ENCODE measurements around the gene ASB18.

Gene ASB18

GRCh38 chr2:236259371-236259770 lies 4.8 kb downstream of the ASB18 start:
- peaks cover 19% of the 10 kb centered on the region for H3K27me3 Mint-ChIP-seq
- H3K4me1 Mint-ChIP-seq, result no peaks in the 10 kb centered on the region
- no peak overlapping the region for H3K4me3 Mint-ChIP-seq
- no peaks in the 10 kb centered on the region for H3K36me3 Mint-ChIP-seq
- peaks cover 16% of the 10 kb centered on the region for H3K9me3 Mint-ChIP-seq
- ATAC-seq, result no peak
- no peak overlapping the region for H3K27ac Mint-ChIP-seq

- Mint-ChIP-seq H3K4me1 (no peaks in the 10 kb centered on the region), H3K27me3 (peaks cover 19% of the 10 kb centered on the region), H3K9me3 (peaks cover 12% of the 10 kb centered on the region), H3K36me3 (no peaks in the 10 kb centered on the region), H3K27ac (no peak overlapping the region), H3K4me3 (no peak overlapping the region)
- ATAC-seq, result no peak
Observed at GRCh38 chr2:236257575-236257974, 6.6 kb downstream of the ASB18 start.

GRCh38 chr2:236257136-236257535 lies 7.1 kb downstream of the ASB18 start:
- Mint-ChIP-seq H3K27ac (no peak overlapping the region), H3K27me3 (peaks cover 19% of the 10 kb centered on the region), H3K4me3 (no peak overlapping the region), H3K36me3 (no peaks in the 10 kb centered on the region), H3K4me1 (no peaks in the 10 kb centered on the region), H3K9me3 (peaks cover 11% of the 10 kb centered on the region)
- ATAC-seq, result no peak

GRCh38 chr2:236256366-236256985 lies 7.7 kb downstream of the ASB18 start:
- H3K27me3 Mint-ChIP-seq, result peaks cover 19% of the 10 kb centered on the region
- no peak overlapping the region for H3K27ac Mint-ChIP-seq
- peaks cover 6% of the 10 kb centered on the region for H3K9me3 Mint-ChIP-seq
- ATAC-seq, result no peak
- H3K4me1 Mint-ChIP-seq, result no peaks in the 10 kb centered on the region
- H3K36me3 Mint-ChIP-seq, result no peaks in the 10 kb centered on the region
- no peak overlapping the region for H3K4me3 Mint-ChIP-seq

GRCh38 chr2:236254674-236255073 lies 9.5 kb downstream of the ASB18 start:
- H3K9me3 Mint-ChIP-seq, result peaks cover 2% of the 10 kb centered on the region
- H3K27me3 Mint-ChIP-seq, result peaks cover 8% of the 10 kb centered on the region
- H3K4me1 Mint-ChIP-seq, result no peaks in the 10 kb centered on the region
- no peaks in the 10 kb centered on the region for H3K36me3 Mint-ChIP-seq
- no peak for ATAC-seq
- no peak overlapping the region for H3K4me3 Mint-ChIP-seq
- H3K27ac Mint-ChIP-seq, result no peak overlapping the region

- Mint-ChIP-seq H3K4me3 (no peak overlapping the region), H3K9me3 (peaks cover 2% of the 10 kb centered on the region), H3K36me3 (no peaks in the 10 kb centered on the region), H3K27me3 (peaks cover 1% of the 10 kb centered on the region), H3K27ac (no peak overlapping the region), H3K4me1 (no peaks in the 10 kb centered on the region)
- no peak for ATAC-seq
Observed at GRCh38 chr2:236254001-236254400, 10.2 kb downstream of the ASB18 start.

GRCh38 chr2:236252602-236253001 lies 11.6 kb downstream of the ASB18 start:
- no peak overlapping the region for H3K4me3 Mint-ChIP-seq
- no peak for ATAC-seq
- H3K4me1 Mint-ChIP-seq, result no peaks in the 10 kb centered on the region
- H3K9me3 Mint-ChIP-seq, result peaks cover 2% of the 10 kb centered on the region
- no peaks in the 10 kb centered on the region for H3K36me3 Mint-ChIP-seq
- no peaks in the 10 kb centered on the region for H3K27me3 Mint-ChIP-seq
- no peak overlapping the region for H3K27ac Mint-ChIP-seq

GRCh38 chr2:236250909-236251579 lies 13.2 kb downstream of the ASB18 start:
- Mint-ChIP-seq H3K27me3 (peaks cover 10% of the 10 kb centered on the region), H3K4me3 (no peak overlapping the region), H3K27ac (no peak overlapping the region), H3K36me3 (no peaks in the 10 kb centered on the region), H3K4me1 (no peaks in the 10 kb centered on the region), H3K9me3 (peaks cover 2% of the 10 kb centered on the region)
- ATAC-seq, result no peak

GRCh38 chr2:236250286-236250685 lies 13.9 kb downstream of the ASB18 start:
- ATAC-seq, result no peak
- Mint-ChIP-seq H3K27me3 (peaks cover 17% of the 10 kb centered on the region), H3K9me3 (peaks cover 2% of the 10 kb centered on the region), H3K27ac (no peak overlapping the region), H3K36me3 (no peaks in the 10 kb centered on the region), H3K4me1 (no peaks in the 10 kb centered on the region), H3K4me3 (no peak overlapping the region)

GRCh38 chr2:236249066-236249465 lies 15.1 kb downstream of the ASB18 start:
- H3K4me3 Mint-ChIP-seq, result no peak overlapping the region
- H3K9me3 Mint-ChIP-seq, result no peaks in the 10 kb centered on the region
- H3K27me3 Mint-ChIP-seq, result peaks cover 17% of the 10 kb centered on the region
- H3K4me1 Mint-ChIP-seq, result no peaks in the 10 kb centered on the region
- no peak overlapping the region for H3K27ac Mint-ChIP-seq
- ATAC-seq, result no peak
- no peaks in the 10 kb centered on the region for H3K36me3 Mint-ChIP-seq

- Mint-ChIP-seq H3K36me3 (no peaks in the 10 kb centered on the region), H3K27me3 (peaks cover 17% of the 10 kb centered on the region), H3K27ac (no peak overlapping the region), H3K9me3 (no peaks in the 10 kb centered on the region), H3K4me1 (no peaks in the 10 kb centered on the region), H3K4me3 (no peak overlapping the region)
- no peak for ATAC-seq
Observed at GRCh38 chr2:236246711-236247246, 17.4 kb downstream of the ASB18 start.

GRCh38 chr2:236244256-236244655 lies 19.9 kb downstream of the ASB18 start:
- Mint-ChIP-seq H3K9me3 (no peaks in the 10 kb centered on the region), H3K4me1 (no peaks in the 10 kb centered on the region), H3K27ac (no peak overlapping the region), H3K4me3 (no peak overlapping the region), H3K27me3 (peaks cover 36% of the 10 kb centered on the region), H3K36me3 (no peaks in the 10 kb centered on the region)
- no peak for ATAC-seq

GRCh38 chr2:236242057-236242495 lies 22.1 kb downstream of the ASB18 start:
- no peaks in the 10 kb centered on the region for H3K4me1 Mint-ChIP-seq
- H3K27ac Mint-ChIP-seq, result no peak overlapping the region
- H3K36me3 Mint-ChIP-seq, result no peaks in the 10 kb centered on the region
- H3K9me3 Mint-ChIP-seq, result peaks cover 4% of the 10 kb centered on the region
- no peak overlapping the region for H3K4me3 Mint-ChIP-seq
- peaks cover 46% of the 10 kb centered on the region for H3K27me3 Mint-ChIP-seq
- no peak for ATAC-seq

GRCh38 chr2:236241181-236242056 lies 22.8 kb downstream of the ASB18 start:
- no peaks in the 10 kb centered on the region for H3K4me1 Mint-ChIP-seq
- no peak overlapping the region for H3K4me3 Mint-ChIP-seq
- H3K27ac Mint-ChIP-seq, result no peak overlapping the region
- ATAC-seq, result no peak
- peaks cover 46% of the 10 kb centered on the region for H3K27me3 Mint-ChIP-seq
- peaks cover 4% of the 10 kb centered on the region for H3K9me3 Mint-ChIP-seq
- no peaks in the 10 kb centered on the region for H3K36me3 Mint-ChIP-seq

- Mint-ChIP-seq H3K27me3 (peaks cover 46% of the 10 kb centered on the region), H3K27ac (no peak overlapping the region), H3K4me1 (no peaks in the 10 kb centered on the region), H3K36me3 (no peaks in the 10 kb centered on the region), H3K9me3 (peaks cover 4% of the 10 kb centered on the region), H3K4me3 (no peak overlapping the region)
- no peak for ATAC-seq
Observed at GRCh38 chr2:236240228-236240990, 23.8 kb downstream of the ASB18 start.
